Testis (tissue), 2 donors: Measurements from ENCODE around the gene THRB.

Experiments used
- CTCF ChIP-seq, 3 experiments: fragments of 450-650 bp in 2 of 3; fragments of 200-600 bp in 1 of 3; sonication (generic) in 1 of 3; IDR thresholded peaks; one replicate each; pipeline ENCODE4 v1.5.1; 2016 to 2019; ENCODE audit warnings: antibody characterized with exemption in 3 of 3, mild to moderate bottlenecking in 2 of 3, moderate library complexity in 1 of 3
- POLR2A ChIP-seq: fragments of 450-650 bp; IDR thresholded peaks from one replicate; pipeline ENCODE4 v1.6.1; 2017; ENCODE audit warnings: antibody characterized with exemption, mild to moderate bottlenecking, moderate library complexity

GRCh38 chr3:24472358-24472757 lies 22.3 kb downstream of the THRB start:
- TF ChIP-seq POLR2A = no peak
- TF ChIP-seq CTCF (IDR thresholded peaks at IDR 0.05) = no peak
